ENCODE results near the gene APLP2.
A peak's percentile ranks its signal among the peaks of the same experiment; 100 is the strongest.

APLP2 gene

DNA sequence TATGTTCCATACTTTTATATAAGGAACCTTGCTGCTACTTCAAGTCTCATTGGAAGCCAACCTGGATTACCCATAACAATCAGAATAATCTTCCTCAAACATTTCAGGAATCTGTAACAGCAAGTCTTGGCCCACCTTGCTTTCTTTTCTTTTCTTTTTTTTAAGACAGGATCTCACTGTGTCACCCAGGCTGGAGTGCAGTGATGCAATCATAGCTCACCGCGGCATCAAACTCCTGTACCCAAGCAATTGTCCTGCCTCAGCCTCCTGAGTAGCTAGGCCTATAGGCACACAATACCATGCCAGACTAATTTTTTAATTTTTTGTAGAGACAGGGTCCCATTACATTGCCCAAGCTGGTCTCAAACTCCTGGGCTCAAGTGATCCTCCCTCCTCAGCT lies 37.7 kb upstream of the APLP2 start:
- no peak overlapping the region for H3K4me2 ChIP-seq
- 0 out of 22 replicates have a peak, but pooled peaks cover 0 to 4% (median 0%) of the 10 kb centered on the region in 11 experiments for H3K9me3 ChIP-seq (replicated peaks in 1 of 11)
- no peaks in the 10 kb centered on the region for H3K36me3 ChIP-seq
- H3K27ac ChIP-seq, result no peak overlapping the region
- H3K4me3 ChIP-seq, result no peak overlapping the region
- 0 out of 22 replicates have a peak, but pooled peaks cover 0 to under 1% (median 0%) of the 10 kb centered on the region in 11 experiments for H3K27me3 ChIP-seq
- peaks cover 0 to 31% (median 5%) of the 10 kb centered on the region in 10 experiments; a peak in 10 of 20 replicates for H3K4me1 ChIP-seq
- TF ChIP-seq Cebpa-rat (IDR thresholded peaks at IDR 0.05), result no peak
- H4K20me1 ChIP-seq, result no peaks in the 10 kb centered on the region
- H3K9ac ChIP-seq, result no peak overlapping the region

GRCh38 chr11:130032931-130033330 lies 36.8 kb upstream of the APLP2 start:
- no peak overlapping the region for H3K9ac ChIP-seq
- no peaks in the 10 kb centered on the region for H3K36me3 ChIP-seq
- H4K20me1 ChIP-seq, result no peaks in the 10 kb centered on the region
- no peak overlapping the region for H3K4me3 ChIP-seq
- H3K4me1 ChIP-seq, result peaks cover 0 to 41% (median 5%) of the 10 kb centered on the region in 10 experiments; a peak in 10 of 20 replicates
- no peak overlapping the region for H3K4me2 ChIP-seq
- TF ChIP-seq Cebpa-rat (IDR thresholded peaks at IDR 0.05), result no peak
- H3K27ac ChIP-seq, result no peak overlapping the region
- 0 out of 22 replicates have a peak, but pooled peaks cover 0 to 4% (median 0%) of the 10 kb centered on the region in 11 experiments for H3K9me3 ChIP-seq (replicated peaks in 1 of 11)
- H3K27me3 ChIP-seq, result no peaks in the 10 kb centered on the region

- Histone ChIP-seq H3K27ac (no peak overlapping the region), H3K27me3 (no peaks in the 10 kb centered on the region), H3K9ac (no peak overlapping the region), H3K4me2 (0 out of 22 replicates have a peak overlapping the region, but pooled peaks of 1 of the 11 experiments have one; percentile 9), H3K4me1 (peaks cover 0 to 44% (median 2%) of the 10 kb centered on the region in 10 experiments; a peak in 10 of 20 replicates), H3K36me3 (no peaks in the 10 kb centered on the region), H4K20me1 (no peaks in the 10 kb centered on the region), H3K4me3 (no peak overlapping the region), H3K9me3 (replicated peaks in 1 of 11) (0 out of 22 replicates have a peak, but pooled peaks cover 0 to 4% (median 0%) of the 10 kb centered on the region in 11 experiments)
- TF ChIP-seq Cebpa-rat (IDR thresholded peaks at IDR 0.05), result no peak
Observed at GRCh38 chr11:130034236-130034635, 35.5 kb upstream of the APLP2 start.

GRCh38 chr11:130037058-130037457 lies 32.6 kb upstream of the APLP2 start:
- Histone ChIP-seq H3K36me3 (no peaks in the 10 kb centered on the region), H3K27ac (0 out of 22 replicates have a peak overlapping the region, but pooled peaks of 1 of the 11 experiments have one; percentile 7), H3K4me1 (peaks cover 6 to 49% (median 10%) of the 10 kb centered on the region in 10 experiments; a peak in 19 of 20 replicates), H3K9me3 (replicated peaks in 1 of 11) (peaks cover 0 to 18% (median 11%) of the 10 kb centered on the region in 11 experiments; a peak in 16 of 22 replicates), H3K4me2 (peak overlapping the region in 3 of 11 experiments; percentile 15 to 52 (median 50); a peak in 6 of 22 replicates), H3K9ac (no peak overlapping the region), H4K20me1 (no peaks in the 10 kb centered on the region), H3K27me3 (no peaks in the 10 kb centered on the region), H3K4me3 (no peak overlapping the region)
- TF ChIP-seq Cebpa-rat (IDR thresholded peaks at IDR 0.05), result no peak

DNA sequence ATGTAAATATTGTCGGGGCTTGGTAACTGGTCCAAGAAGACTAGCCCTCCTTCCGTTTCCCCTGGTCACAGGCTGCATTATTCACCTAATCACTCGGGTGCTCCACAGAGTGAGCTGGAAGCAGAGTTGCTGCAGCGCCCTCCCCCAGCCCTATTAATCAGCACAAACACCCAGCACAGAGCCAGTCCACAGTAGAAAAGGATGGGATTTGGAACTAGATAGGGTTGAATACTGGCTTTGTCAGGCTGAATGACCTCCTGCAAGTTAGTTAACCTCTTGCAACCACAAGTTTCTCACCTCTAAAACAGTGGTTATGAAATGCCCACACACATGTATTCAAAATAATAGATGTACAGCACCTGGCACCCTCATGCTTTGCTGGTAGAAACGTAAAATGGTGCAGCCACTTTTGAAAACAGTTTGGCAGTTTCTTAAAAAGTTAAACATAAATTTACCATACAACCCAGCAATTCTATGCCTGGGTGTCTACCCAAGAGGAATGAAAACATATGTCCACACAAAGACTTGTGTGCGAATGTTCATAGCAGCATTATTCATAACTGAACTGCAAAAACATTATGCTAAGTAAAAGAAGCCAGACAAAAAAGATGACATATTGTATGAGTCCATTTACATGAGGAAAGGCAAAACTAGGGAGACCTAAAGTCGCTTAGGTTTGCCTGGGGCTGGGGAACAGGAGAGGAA lies 31.7 kb upstream of the APLP2 start:
- Histone ChIP-seq H3K27ac (no peak overlapping the region), H3K36me3 (no peaks in the 10 kb centered on the region), H3K9ac (no peak overlapping the region), H3K4me2 (peak overlapping the region in 3 of 11 experiments; percentile 15 to 52 (median 50); a peak in 6 of 22 replicates), H3K27me3 (no peaks in the 10 kb centered on the region), H3K4me1 (peaks cover 13 to 59% (median 20%) of the 10 kb centered on the region in 10 experiments; a peak in 19 of 20 replicates), H4K20me1 (no peaks in the 10 kb centered on the region), H3K4me3 (no peak overlapping the region), H3K9me3 (replicated peaks in 1 of 11) (peaks cover 0 to 15% (median 12%) of the 10 kb centered on the region in 11 experiments; a peak in 16 of 22 replicates)
- TF ChIP-seq Cebpa-rat (IDR thresholded peaks at IDR 0.05), result no peak

DNA sequence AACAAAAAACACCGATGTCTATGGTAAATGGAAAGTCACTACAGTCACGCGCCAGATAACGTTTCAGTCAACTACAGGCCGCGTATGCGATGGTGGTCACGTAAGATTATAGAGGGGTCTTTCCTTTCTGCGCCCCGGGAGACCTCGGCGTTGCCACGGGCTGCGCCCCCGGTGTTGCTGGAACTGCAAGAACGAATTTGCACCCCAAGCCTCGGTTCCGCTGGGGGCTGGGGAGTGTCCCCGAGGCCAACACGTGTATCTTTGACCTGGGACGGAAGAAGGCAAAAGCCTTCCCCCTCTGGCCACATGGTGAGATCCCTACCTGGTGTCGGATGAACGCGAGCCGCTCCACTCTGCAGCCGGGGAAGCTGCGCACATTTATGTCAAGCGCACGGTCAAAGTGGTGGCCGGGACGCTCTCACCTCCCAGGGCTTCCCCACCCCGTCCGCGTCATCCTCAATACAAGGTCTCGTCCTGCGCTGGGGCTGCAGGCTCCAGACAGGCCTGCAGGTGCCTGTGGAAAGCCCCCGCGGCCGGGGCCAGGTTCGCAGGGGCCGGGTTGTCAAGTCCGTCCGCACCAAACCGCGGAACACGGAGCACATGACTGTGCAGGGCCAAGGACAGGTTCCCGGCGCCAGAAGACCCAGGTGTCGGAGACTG lies 29.3 kb upstream of the APLP2 start:
- no peak overlapping the region for H3K4me3 ChIP-seq
- H4K20me1 ChIP-seq, result no peaks in the 10 kb centered on the region
- H3K9ac ChIP-seq, result no peak overlapping the region
- TF ChIP-seq Cebpa-rat (IDR thresholded peaks at IDR 0.05), result no peak
- peaks cover 0 to 34% (median 22%) of the 10 kb centered on the region in 11 experiments; a peak in 18 of 22 replicates for H3K9me3 ChIP-seq (replicated peaks in 1 of 11)
- no peak overlapping the region; a peak in 1 of 22 replicates for H3K4me2 ChIP-seq
- H3K27me3 ChIP-seq, result no peaks in the 10 kb centered on the region
- peak overlapping the region in 8 of 11 experiments; percentile 72 to 90 (median 85); a peak in 14 of 22 replicates for H3K27ac ChIP-seq
- H3K36me3 ChIP-seq, result no peaks in the 10 kb centered on the region
- peaks cover 19 to 77% (median 30%) of the 10 kb centered on the region in 10 experiments for H3K4me1 ChIP-seq

- Histone ChIP-seq H3K4me3 (peak overlapping the region in 1 of 10 experiments; percentile 21; a peak in 3 of 20 replicates), H3K36me3 (no peaks in the 10 kb centered on the region), H4K20me1 (no peaks in the 10 kb centered on the region), H3K27ac (peak overlapping the region; percentile 64 to 90 (median 80)), H3K9me3 (replicated peaks in 1 of 11) (peaks cover 0 to 39% (median 22%) of the 10 kb centered on the region in 11 experiments; a peak in 18 of 22 replicates), H3K4me2 (peak overlapping the region; percentile 37 to 94 (median 81); a peak in 21 of 22 replicates), H3K27me3 (no peaks in the 10 kb centered on the region), H3K4me1 (peaks cover 19 to 71% (median 30%) of the 10 kb centered on the region in 10 experiments), H3K9ac (peak overlapping the region in 10 of 11 experiments; percentile 29 to 71 (median 62); a peak in 15 of 22 replicates)
- TF ChIP-seq Cebpa-rat (IDR thresholded peaks at IDR 0.05), result peak in 8 of 11 experiments; percentile 42 to 75 (median 60); a peak in 11 of 22 replicates
Observed at GRCh38 chr11:130042093-130042591, 27.6 kb upstream of the APLP2 start.

DNA sequence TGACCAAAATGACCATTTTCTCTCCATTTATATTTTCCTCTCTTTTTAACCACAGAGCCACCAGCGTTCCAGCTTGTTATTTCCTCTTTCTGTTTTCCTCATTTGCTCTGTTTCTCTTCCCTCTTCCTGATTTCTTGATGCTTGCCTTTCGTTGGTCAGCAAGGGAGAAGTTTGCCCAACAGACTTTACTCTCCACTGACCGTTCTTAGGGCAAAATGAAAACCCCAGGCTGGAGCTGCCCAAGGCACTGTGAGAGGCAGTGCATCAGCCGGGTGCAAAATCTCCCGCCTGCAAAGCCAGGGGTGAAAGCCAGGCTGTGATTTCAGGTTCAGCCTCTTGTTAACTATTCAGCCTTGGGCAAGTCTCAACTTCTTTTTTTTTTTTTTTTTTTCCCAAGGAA lies 26.1 kb upstream of the APLP2 start:
- Histone ChIP-seq H3K9me3 (replicated peaks in 1 of 11) (peaks cover 0 to 39% (median 22%) of the 10 kb centered on the region in 11 experiments; a peak in 18 of 22 replicates), H3K4me3 (peak overlapping the region in 2 of 10 experiments; percentile 10 to 15; a peak in 3 of 20 replicates), H3K4me2 (peak overlapping the region; percentile 20 to 94 (median 81); a peak in 20 of 22 replicates), H3K9ac (peak overlapping the region in 6 of 11 experiments; percentile 54 to 71 (median 58); a peak in 11 of 22 replicates), H3K36me3 (no peaks in the 10 kb centered on the region), H3K4me1 (peaks cover 19 to 72% (median 32%) of the 10 kb centered on the region in 10 experiments), H4K20me1 (no peaks in the 10 kb centered on the region), H3K27ac (peak overlapping the region; percentile 19 to 90 (median 78); a peak in 20 of 22 replicates), H3K27me3 (no peaks in the 10 kb centered on the region)
- no peak for TF ChIP-seq Cebpa-rat (IDR thresholded peaks at IDR 0.05)

Measured in BLaER1 treated with 17β-estradiol and CSF1 and Interleukin-3, amounts not matched to agents 10 nM and 100 nM (cell line).